Lung (tissue), 12 donors: ENCODE data around the gene MMAB. TPM values are rescaled to one million over a fixed set of nuclear protein-coding genes. Genes with fewer than 3 reads are reported as not detected.

Experiments used
- ATAC-seq: fragments of 200-7000 bp; cut with Tn5 transposase; one replicate; pipeline ENCODE4 v1.9.1; 2020; ENCODE audit warnings: moderate number of reproducible peaks; ENCODE audit not compliant: insufficient read depth, low FRiP score
- DNase-seq, 3 donors: peaks; one replicate each; pipeline ENCODE4 v3.0.0-alpha.2; 2013 to 2017
- H3K27ac ChIP-seq, 2 donors: one replicate each; pipeline ENCODE4 v1.5.1; 2013; ENCODE audit warnings: mild to moderate bottlenecking in 2 of 2, moderate library complexity in 2 of 2, control low read depth in 1 of 2, inconsistent platforms in 1 of 2, low read depth in 1 of 2, low read length in 1 of 2
- H3K27me3 ChIP-seq, 3 donors: one replicate each; pipeline ENCODE4 v1.5.1; 2013; ENCODE audit warnings: low read length in 2 of 3; ENCODE audit not compliant: control insufficient read depth in 3 of 3, insufficient read depth in 3 of 3
- H3K36me3 ChIP-seq, 4 donors: one replicate each; pipeline ENCODE4 v1.5.1; 2013; ENCODE audit warnings: low read length in 4 of 4, mild to moderate bottlenecking in 1 of 4, moderate library complexity in 1 of 4; ENCODE audit not compliant: control insufficient read depth in 4 of 4, insufficient read depth in 4 of 4
- H3K4me1 ChIP-seq, 5 donors: one replicate each; pipeline ENCODE4 v1.5.1; 2013; ENCODE audit warnings: low read length in 5 of 5, mild to moderate bottlenecking in 2 of 5, moderate library complexity in 1 of 5; ENCODE audit not compliant: control insufficient read depth in 5 of 5, insufficient read depth in 5 of 5
- H3K4me3 ChIP-seq: one replicate; pipeline ENCODE4 v1.5.1; 2013; ENCODE audit warnings: mild to moderate bottlenecking, control low read depth, moderate library complexity
- H3K9ac ChIP-seq, 2 donors: one replicate each; pipeline ENCODE4 v1.5.1; 2013; ENCODE audit warnings: low read length in 2 of 2, control low read depth in 1 of 2; ENCODE audit not compliant: insufficient read depth in 1 of 2
- H3K9me3 ChIP-seq, 4 donors: one replicate each; pipeline ENCODE4 v1.5.1; 2013; ENCODE audit warnings: low read length in 3 of 4, mild to moderate bottlenecking in 1 of 4, moderate library complexity in 1 of 4; ENCODE audit not compliant: control insufficient read depth in 4 of 4, insufficient read depth in 3 of 4
- CTCF ChIP-seq: IDR thresholded peaks from 2 replicates; pipeline ENCODE4 v1.5.1; 2012; ENCODE audit warnings: mild to moderate bottlenecking; ENCODE audit errors: control extremely low read depth, extremely low read depth
- WGBS, 2 donors: extraction: QIAGEN DNeasy Blood & Tissue Kit; methylation state at CpG; one replicate each; pipeline ENCODE4 v1.1.7; 2013; 5-methylcytosine and 5-hydroxymethylcytosine counted together
- polyA plus RNA-seq, 2 donors: library from polyadenylated mRNA; stranded (reverse); fragments of 200-250 nt; gene quantifications; one replicate each; pipeline ENCODE4 v1.2.1, GENCODE V29; 2013
- total RNA-seq, 2 donors: library from RNA; depleted of rRNA in 1 of 2; stranded (reverse); fragments of >200 nt in 1 of 2; gene quantifications; one replicate each; pipeline ENCODE4 v1.2.1, GENCODE V29; 2014 to 2021
- donor health status: control.
- donor health status: control.
- donor health status: Bipolar disorder and iron deficiency.
- donor health status: healthy.
- donor health status: DM: yes; HTN: yes; CAD: no.

Gene MMAB
- total and polyA plus RNA-seq, 4 donors = 23.8 to 90.2 (median 77.9) TPM

- Histone ChIP-seq H3K27ac (no peak overlapping the region), H3K4me3 (no peak overlapping the region), H3K36me3 (peaks cover 4 to 35% (median 12%) of the 10 kb centered on the region in 4 donors), H3K4me1 (no peaks in the 10 kb centered on the region), H3K9ac (no peak overlapping the region), H3K27me3 (no peaks in the 10 kb centered on the region), H3K9me3 (no peaks in the 10 kb centered on the region)
- DNase-seq (no peak), ATAC-seq (no peak)
- 89 to 94% methylated on average over 7 of the region's 7 CpGs for WGBS, 2 donors
- no peak for TF ChIP-seq CTCF
Measured at GRCh38 chr12:109589240-109589590, 15.9 kb upstream of the MMAB start.

DNA sequence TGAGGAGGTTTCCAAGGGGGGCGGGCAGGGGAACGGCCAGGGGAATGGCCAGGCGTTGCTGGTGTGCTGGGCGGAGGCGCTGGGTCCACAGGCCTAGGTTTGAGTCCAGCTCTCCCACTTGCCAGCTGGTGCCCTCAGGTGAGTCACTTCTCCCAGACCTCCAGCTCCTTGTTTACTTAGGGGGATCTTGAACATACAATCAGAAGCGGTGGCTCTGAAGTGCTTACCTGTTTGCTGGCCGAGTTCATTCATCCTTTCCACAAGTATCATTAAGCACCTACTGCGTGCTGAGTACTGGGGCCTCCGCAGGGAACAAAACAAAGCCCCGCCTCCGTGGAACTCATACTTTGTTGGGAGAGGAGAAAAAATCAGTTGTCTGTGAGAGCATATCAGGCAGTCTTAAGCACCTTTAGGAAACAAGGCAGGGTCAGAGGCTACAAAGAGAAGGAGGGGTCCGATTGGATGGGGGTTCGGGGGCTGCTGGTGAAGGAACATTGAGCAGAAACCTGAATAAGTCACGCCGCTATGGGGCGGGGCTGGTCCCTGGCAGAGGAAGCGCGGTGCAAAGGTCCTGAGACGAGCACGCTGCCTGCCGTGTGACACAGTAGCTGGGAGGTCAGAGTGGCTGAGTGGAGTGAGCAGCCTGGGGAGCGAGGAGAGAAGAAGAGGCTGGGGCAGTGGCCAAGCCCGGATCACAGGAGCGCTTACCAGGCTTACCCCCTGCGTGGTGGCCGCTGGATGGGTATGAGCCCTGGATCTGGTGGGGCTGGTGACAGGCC, 15.3 kb upstream of the MMAB start:
- DNase-seq = no peak
- Histone ChIP-seq H3K9ac (no peak overlapping the region), H3K27ac (peak overlapping the region in 1 of 2 donors; percentile 13), H3K9me3 (no peaks in the 10 kb centered on the region), H3K36me3 (peaks cover 4 to 35% (median 11%) of the 10 kb centered on the region in 4 donors), H3K4me1 (no peaks in the 10 kb centered on the region), H3K4me3 (no peak overlapping the region), H3K27me3 (no peaks in the 10 kb centered on the region)
- ATAC-seq = peak; percentile 72
- no peak for TF ChIP-seq CTCF
- WGBS, 2 donors = 78 to 91% methylated on average over 26 of the region's 26 CpGs

DNA sequence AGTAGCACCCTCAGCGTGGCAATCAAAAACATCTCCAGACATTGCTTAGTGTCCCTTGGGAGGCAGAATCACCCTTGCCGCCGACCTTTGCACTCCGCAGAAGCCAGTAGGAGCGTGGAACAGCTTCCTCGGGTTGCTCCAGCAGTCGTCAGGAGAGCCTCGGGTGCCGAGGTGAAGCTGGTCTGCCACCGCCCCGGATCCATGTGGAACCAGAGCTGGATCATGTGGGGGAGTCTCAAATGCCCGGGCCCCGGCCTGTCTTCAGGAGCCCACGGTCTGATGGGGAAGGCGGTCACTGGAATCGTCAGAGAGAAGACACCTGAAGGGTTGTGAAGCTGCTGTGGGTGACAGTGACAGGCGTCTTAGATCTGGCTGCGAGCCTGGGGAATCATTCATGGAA, 14.6 kb upstream of the MMAB start:
- DNase-seq = no peak
- no peaks in the 10 kb centered on the region for H3K9me3 ChIP-seq
- H3K4me3 ChIP-seq = no peak overlapping the region
- no peaks in the 10 kb centered on the region for H3K4me1 ChIP-seq
- no peak overlapping the region for H3K9ac ChIP-seq
- H3K27ac ChIP-seq = peak overlapping the region in 1 of 2 donors; percentile 7
- 88 to 94% methylated on average over 18 of the region's 18 CpGs for WGBS, 2 donors
- peaks cover 4 to 32% (median 11%) of the 10 kb centered on the region in 4 donors for H3K36me3 ChIP-seq
- H3K27me3 ChIP-seq = no peaks in the 10 kb centered on the region
- ATAC-seq = no peak
- TF ChIP-seq CTCF = no peak
